HFFc6 (cell line): ENCODE data around the gene GALR2. TPM values are rescaled to one million over a fixed set of nuclear protein-coding genes. Genes with fewer than 3 reads are reported as not detected.
"Not testable (repeated sequence)": the region's sequence is repeated elsewhere in the genome, so short reads cannot be mapped to it uniquely, and the experiment has no call there.

Source experiments
- DNase-seq: peaks from one replicate; pipeline ENCODE4 v3.0.0-alpha.2; 2018
- H3K27ac Mint-ChIP-seq: 2 replicates; pipeline ENCODE4 v1.8.0; 2020; ENCODE audit warnings: mild to moderate bottlenecking, mixed read lengths
- H3K27me3 Mint-ChIP-seq: 2 replicates; pipeline ENCODE4 v1.8.0; 2021; ENCODE audit warnings: mild to moderate bottlenecking, moderate library complexity, mixed read lengths; ENCODE audit not compliant: insufficient read depth
- H3K36me3 Mint-ChIP-seq: 2 replicates; pipeline ENCODE4 v1.8.0; 2021; ENCODE audit warnings: low read depth, mixed read lengths
- H3K4me1 Mint-ChIP-seq: 2 replicates; pipeline ENCODE4 v1.8.0; 2020; ENCODE audit warnings: low read depth, mixed read lengths
- H3K4me3 Mint-ChIP-seq: 2 replicates; pipeline ENCODE4 v1.8.0; 2020; ENCODE audit warnings: mild to moderate bottlenecking, moderate library complexity, mixed read lengths
- H3K9me3 Mint-ChIP-seq: 2 replicates; pipeline ENCODE4 v1.8.0; 2020; ENCODE audit warnings: mild to moderate bottlenecking, mixed read lengths
- CTCF ChIP-seq: fragments of 200-600 bp; sonication (generic); IDR thresholded peaks from 2 replicates; pipeline ENCODE4 v1.5.0; 2021; ENCODE audit warnings: antibody characterized with exemption, mild to moderate bottlenecking
- total RNA-seq, 6 experiments: library from RNA; stranded (reverse); fragmentation: NEBNext Ultra II Directional; extraction: Animal tissue kit (Norgen Biotek cat#: 25700); gene quantifications; 2 replicates in 1 of 6; 3 replicates in 5 of 6; pipeline ENCODE4 v1.2.3, GENCODE V29; 2021

GALR2 gene
- total RNA-seq, 6 experiments from 2014 or later = 0.14 to 0.33 (median 0.15) TPM; not detected in 1

- TF ChIP-seq CTCF = no peak
- no peak for DNase-seq
- no peak overlapping the region for H3K4me3 Mint-ChIP-seq
- H3K27ac Mint-ChIP-seq = no peak overlapping the region
- H3K36me3 Mint-ChIP-seq = peaks cover 25% of the 10 kb centered on the region
- peaks cover 2% of the 10 kb centered on the region; the same call in 1 of the 2 replicates for H3K27me3 Mint-ChIP-seq
- peaks cover 8% of the 10 kb centered on the region; the same call in 1 of the 2 replicates for H3K4me1 Mint-ChIP-seq
- no peaks in the 10 kb centered on the region for H3K9me3 Mint-ChIP-seq
These were observed 35.5 kb upstream of the GALR2 start for GRCh38 chr17:76039121-76039520.

- Mint-ChIP-seq H3K9me3 (no peaks in the 10 kb centered on the region), H3K4me3 (no peak overlapping the region), H3K27ac (no peak overlapping the region), H3K36me3 (peaks cover 34% of the 10 kb centered on the region), H3K27me3 (no peaks in the 10 kb centered on the region), H3K4me1 (peaks cover 8% of the 10 kb centered on the region; the same call in 1 of the 2 replicates)
- no peak for TF ChIP-seq CTCF
- no peak for DNase-seq
These were observed 34.2 kb upstream of the GALR2 start for GRCh38 chr17:76040376-76040775.

- not testable (repeated sequence) for H3K27ac Mint-ChIP-seq, H3K27me3 Mint-ChIP-seq, DNase-seq, H3K4me3 Mint-ChIP-seq, H3K9me3 Mint-ChIP-seq, H3K4me1 Mint-ChIP-seq
- H3K36me3 Mint-ChIP-seq = peaks cover 39% of the 10 kb centered on the region
These were observed 31.7 kb upstream of the GALR2 start for GRCh38 chr17:76042868-76043267.

- H3K4me1 Mint-ChIP-seq = peaks cover 15% of the 10 kb centered on the region
- not testable (repeated sequence) for H3K27ac Mint-ChIP-seq, H3K27me3 Mint-ChIP-seq, H3K4me3 Mint-ChIP-seq, DNase-seq, H3K9me3 Mint-ChIP-seq
- peaks cover 39% of the 10 kb centered on the region for H3K36me3 Mint-ChIP-seq
These were observed 30.0 kb upstream of the GALR2 start for GRCh38 chr17:76044475-76045007.

GRCh38 chr17:76046064-76046463, 28.5 kb upstream of the GALR2 start:
- no peak for TF ChIP-seq CTCF
- H3K4me1 Mint-ChIP-seq = peaks cover 15% of the 10 kb centered on the region
- DNase-seq = no peak
- no peak overlapping the region for H3K4me3 Mint-ChIP-seq
- no peaks in the 10 kb centered on the region; the same call in 1 of the 2 replicates for H3K27me3 Mint-ChIP-seq
- H3K36me3 Mint-ChIP-seq = peaks cover 51% of the 10 kb centered on the region
- H3K27ac Mint-ChIP-seq = no peak overlapping the region
- no peaks in the 10 kb centered on the region for H3K9me3 Mint-ChIP-seq

GRCh38 chr17:76048025-76048605, 26.5 kb upstream of the GALR2 start:
- no peaks in the 10 kb centered on the region; the same call in 1 of the 2 replicates for H3K27me3 Mint-ChIP-seq
- peak overlapping the region; percentile 6; the same call in 1 of the 2 replicates for H3K27ac Mint-ChIP-seq
- H3K4me1 Mint-ChIP-seq = peaks cover 20% of the 10 kb centered on the region
- no peaks in the 10 kb centered on the region for H3K9me3 Mint-ChIP-seq
- no peak for TF ChIP-seq CTCF
- DNase-seq = no peak
- H3K36me3 Mint-ChIP-seq = peaks cover 56% of the 10 kb centered on the region
- no peak overlapping the region for H3K4me3 Mint-ChIP-seq
